SKM-1 treated with dmso at 0.1 percent for 144 hours (cell line): ENCODE results near the gene SGCB.
"Not testable (repeated sequence)": the region's sequence is repeated elsewhere in the genome, so short reads cannot be mapped to it uniquely, and the experiment has no call there.

ENCODE experiments used
- DNase-seq: peaks from one replicate; lab custom pipeline; 2025; ENCODE audit not compliant: unreplicated experiment; lab: John Stamatoyannopoulos, UW

The SGCB gene

GRCh38 chr4:52038103-52038912, at the start of gene SGCB:
SGCB (minus strand) TSS chr4:52038299; CDS start chr4:52038259, 40 bp downstream.
- peak; percentile 42 for DNase-seq

GRCh38 chr4:52086425-52086824, 48.3 kb upstream of the SGCB start:
- not testable (repeated sequence) for DNase-seq

- no peak for DNase-seq
Measured at GRCh38 chr4:52081216-52081615, 43.1 kb upstream of the SGCB start.

- DNase-seq, result no peak
Measured at GRCh38 chr4:52079659-52080058, 41.6 kb upstream of the SGCB start.

- DNase-seq, result no peak
Measured at GRCh38 chr4:52076731-52077130, 38.6 kb upstream of the SGCB start.

- DNase-seq, result no peak
Measured at GRCh38 chr4:52071791-52072546, 33.9 kb upstream of the SGCB start.

- DNase-seq, result no peak
Measured at GRCh38 chr4:52069571-52069970, 31.5 kb upstream of the SGCB start.

GRCh38 chr4:52059372-52059771, 21.3 kb upstream of the SGCB start:
- peak; percentile 57 for DNase-seq

GRCh38 chr4:52058275-52058674, 20.2 kb upstream of the SGCB start:
- no peak for DNase-seq

GRCh38 chr4:52057196-52057595, 19.1 kb upstream of the SGCB start:
- DNase-seq, result no peak

- DNase-seq, result no peak
Measured at GRCh38 chr4:52054254-52054653, 16.2 kb upstream of the SGCB start.

- DNase-seq, result peak; percentile 24
Measured at GRCh38 chr4:52052475-52052780, 14.3 kb upstream of the SGCB start.

- peak; percentile 39 for DNase-seq
Measured at GRCh38 chr4:52051615-52052474, 13.7 kb upstream of the SGCB start.

- DNase-seq, result no peak
Measured at GRCh38 chr4:52051213-52051614, 13.1 kb upstream of the SGCB start, which contains the start of gene SPATA18. SPATA18 (plus strand) TSS chr4:52051304; CDS start chr4:52051705, 401 bp downstream.

GRCh38 chr4:52049266-52049665, 11.2 kb upstream of the SGCB start:
- no peak for DNase-seq

GRCh38 chr4:52045028-52045427, 6.9 kb upstream of the SGCB start:
- no peak for DNase-seq

- DNase-seq, result no peak
Measured at GRCh38 chr4:52037689-52038102, 403 bp downstream of the SGCB start.

GRCh38 chr4:52036886-52037530, 1.1 kb downstream of the SGCB start:
- no peak for DNase-seq

- DNase-seq, result no peak
Measured at GRCh38 chr4:52035190-52035589, 2.9 kb downstream of the SGCB start.

- DNase-seq, result peak; percentile 68
Measured at GRCh38 chr4:52032005-52032404, 6.1 kb downstream of the SGCB start.

- DNase-seq, result no peak
Measured at GRCh38 chr4:52028970-52029369, 9.1 kb downstream of the SGCB start.
